SK-N-SH treated with all-trans-retinoic acid at 6 μM for 48 hours (cell line): Measurements from ENCODE around the gene DLG2.

Source experiments
- BACH2 ChIP-seq: fragments of 250-450 bp; sonication (Bioruptor Pico); IDR thresholded peaks from 2 replicates; pipeline ENCODE4 v1.9.0; 2021; ENCODE audit warnings: mild to moderate bottlenecking, borderline replicate concordance
- GLIS3 ChIP-seq: fragments of 250-450 bp; sonication (Bioruptor Pico); IDR thresholded peaks from 2 replicates; pipeline ENCODE4 v1.5.0; 2020; ENCODE audit warnings: mild to moderate bottlenecking, moderate library complexity
- ISL1 ChIP-seq: fragments of 250-450 bp; sonication (Bioruptor Pico); IDR thresholded peaks from 2 replicates; pipeline ENCODE4 v2.1.2; 2022; ENCODE audit warnings: mild to moderate bottlenecking, moderate library complexity
- TOX ChIP-seq: fragments of 250-450 bp; sonication (Bioruptor Pico); IDR thresholded peaks from 2 replicates; pipeline ENCODE4 v1.8.0; 2021; ENCODE audit warnings: mild to moderate bottlenecking, moderate library complexity, borderline replicate concordance
- ZNF8 ChIP-seq: fragments of 450-650 bp; formaldehyde crosslinking; IDR thresholded peaks from 2 replicates; pipeline ENCODE4 v1.5.0; 2020; ENCODE audit warnings: mild to moderate bottlenecking, moderate library complexity

DNA sequence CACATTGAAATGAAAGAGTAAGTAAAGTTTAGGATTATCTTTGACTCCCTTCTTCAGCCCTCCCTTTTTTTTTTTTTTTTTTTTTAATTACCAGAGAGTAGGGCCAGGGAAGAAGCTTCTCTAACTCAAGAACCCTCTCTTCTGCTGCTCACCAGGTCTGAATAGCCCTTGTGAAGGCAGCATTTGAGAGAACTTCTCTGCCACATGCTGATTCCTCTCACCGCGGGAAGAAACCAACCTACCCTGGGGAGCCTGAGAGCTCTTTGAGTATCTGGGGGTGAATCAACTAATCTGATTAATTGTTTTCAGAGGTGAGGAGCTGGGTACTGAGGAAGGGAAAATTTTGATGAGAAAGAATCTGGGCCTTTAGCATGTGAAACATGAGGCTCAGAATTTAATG is 1906.5 kb downstream of the DLG2 start:
- no peak for TF ChIP-seq BACH2
- no peak for TF ChIP-seq GLIS3 (CRISPR knock-in tag)
- TF ChIP-seq TOX (CRISPR knock-in tag), result no peak
- TF ChIP-seq ISL1 (CRISPR knock-in tag), result no peak
- no peak for TF ChIP-seq ZNF8 (CRISPR knock-in tag)
